HepG2 (cell line): ENCODE results near the gene TOP1.

ENCODE experiments used
- EED ChIP-seq: sonication (generic); formaldehyde crosslinking; IDR thresholded peaks from 2 replicates; pipeline ENCODE4 v1.5.0; 2020; ENCODE audit warnings: mild to moderate bottlenecking, missing genetic modification reagents
- FIP1L1 ChIP-seq: fragments of 200-400 bp; formaldehyde crosslinking; IDR thresholded peaks from 2 replicates; pipeline ENCODE4 v1.6.1; 2018; ENCODE audit warnings: low read depth, mild to moderate bottlenecking, low read length, moderate library complexity, borderline replicate concordance; ENCODE audit not compliant: insufficient read depth
- NR2F6 ChIP-seq, 2 experiments: IDR thresholded peaks; 2 replicates each; pipeline ENCODE4 v1.6.1; 2016; ENCODE audit warnings: antibody characterized with exemption in 1 of 2, mild to moderate bottlenecking in 1 of 2
- RFX1 ChIP-seq: fragments of 450-650 bp; IDR thresholded peaks from 2 replicates; pipeline ENCODE4 v1.6.1; 2017
- TP53 ChIP-seq: sonication (generic); formaldehyde crosslinking; conservative IDR thresholded peaks from 2 replicates; pipeline ENCODE4 v1.4.0; 2020; ENCODE audit warnings: missing genetic modification reagents
- ZBTB20 ChIP-seq: sonication (generic); formaldehyde crosslinking; IDR thresholded peaks from 2 replicates; pipeline ENCODE4 v1.8.1; 2023; ENCODE audit warnings: missing genetic modification reagents, low read depth, mild to moderate bottlenecking, borderline replicate concordance
- ZBTB38 ChIP-seq: sonication (generic); formaldehyde crosslinking; IDR thresholded peaks from 2 replicates; pipeline ENCODE4 v1.5.1; 2020; ENCODE audit warnings: mild to moderate bottlenecking, missing genetic modification reagents
- ZFX ChIP-seq: sonication (generic); formaldehyde crosslinking; IDR thresholded peaks from 2 replicates; pipeline ENCODE4 v1.4.0; 2020; ENCODE audit warnings: mild to moderate bottlenecking, low read depth, missing genetic modification reagents, moderate library complexity
- ZNF121 ChIP-seq: sonication (generic); formaldehyde crosslinking; IDR thresholded peaks from 2 replicates; pipeline ENCODE4 v1.5.0; 2020; ENCODE audit warnings: mild to moderate bottlenecking, missing genetic modification reagents
- TF ChIP-seq, protein P1 (sequence below): sonication (generic); formaldehyde crosslinking; IDR thresholded peaks from 2 replicates; pipeline ENCODE4 v1.5.0; 2020; ENCODE audit warnings: mild to moderate bottlenecking, missing genetic modification reagents, moderate library complexity
- TF ChIP-seq, protein P2 (sequence below): IDR thresholded peaks from 2 replicates; pipeline ENCODE4 v1.6.1; 2016; ENCODE audit warnings: low read depth, missing genetic modification reagents, missing compliant biosample characterization
- TF ChIP-seq, protein P3 (sequence below): sonication (generic); formaldehyde crosslinking; conservative IDR thresholded peaks from 2 replicates; pipeline ENCODE4 v1.4.0; 2020; ENCODE audit warnings: missing genetic modification reagents

DNA sequence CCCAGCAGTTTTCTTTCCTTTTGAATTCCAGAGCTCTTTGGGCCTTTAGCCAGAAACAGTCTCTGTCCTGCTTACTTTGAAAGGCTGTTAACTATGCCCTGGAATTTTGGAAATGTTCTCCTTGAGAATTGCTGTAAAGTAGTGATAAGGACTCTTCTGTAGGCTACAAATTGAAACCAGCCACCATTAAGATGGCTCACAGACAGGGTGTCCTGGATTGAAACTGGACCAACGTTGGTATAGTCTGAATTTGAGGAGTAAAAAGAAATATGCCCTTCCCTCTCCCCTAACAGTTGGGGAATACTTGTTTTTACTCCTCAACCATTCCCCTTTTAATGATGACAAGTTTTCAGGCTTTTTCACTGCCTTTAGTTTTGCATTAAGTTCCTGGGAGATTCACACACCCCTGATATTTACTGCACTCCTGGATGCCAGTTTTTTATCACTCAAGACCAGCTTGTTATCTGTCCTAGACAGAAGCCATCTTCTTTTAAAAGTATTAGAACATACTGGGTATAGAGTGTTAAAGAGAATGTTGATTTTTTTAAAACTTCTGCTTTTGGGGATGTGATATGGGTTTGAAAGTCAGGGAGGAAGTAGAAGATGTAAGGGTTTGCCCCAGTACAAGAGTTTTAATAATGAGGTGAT lies 21.9 kb downstream of the TOP1 start:
- TF ChIP-seq TP53 (no peak), ZNF121 (CRISPR knock-in tag) (no peak), ZBTB20 (CRISPR knock-in tag) (no peak), FIP1L1 (no peak), RFX1 (no peak), ZBTB38 (CRISPR knock-in tag) (no peak), NR2F6 (IDR thresholded peaks at IDR 0.05) (no peak), NR2F6 (CRISPR knock-in tag; IDR thresholded peaks at IDR 0.05) (no peak), EED (CRISPR knock-in tag) (no peak), ZFX (CRISPR knock-in tag) (no peak)
- TF ChIP-seq, protein P1, sequence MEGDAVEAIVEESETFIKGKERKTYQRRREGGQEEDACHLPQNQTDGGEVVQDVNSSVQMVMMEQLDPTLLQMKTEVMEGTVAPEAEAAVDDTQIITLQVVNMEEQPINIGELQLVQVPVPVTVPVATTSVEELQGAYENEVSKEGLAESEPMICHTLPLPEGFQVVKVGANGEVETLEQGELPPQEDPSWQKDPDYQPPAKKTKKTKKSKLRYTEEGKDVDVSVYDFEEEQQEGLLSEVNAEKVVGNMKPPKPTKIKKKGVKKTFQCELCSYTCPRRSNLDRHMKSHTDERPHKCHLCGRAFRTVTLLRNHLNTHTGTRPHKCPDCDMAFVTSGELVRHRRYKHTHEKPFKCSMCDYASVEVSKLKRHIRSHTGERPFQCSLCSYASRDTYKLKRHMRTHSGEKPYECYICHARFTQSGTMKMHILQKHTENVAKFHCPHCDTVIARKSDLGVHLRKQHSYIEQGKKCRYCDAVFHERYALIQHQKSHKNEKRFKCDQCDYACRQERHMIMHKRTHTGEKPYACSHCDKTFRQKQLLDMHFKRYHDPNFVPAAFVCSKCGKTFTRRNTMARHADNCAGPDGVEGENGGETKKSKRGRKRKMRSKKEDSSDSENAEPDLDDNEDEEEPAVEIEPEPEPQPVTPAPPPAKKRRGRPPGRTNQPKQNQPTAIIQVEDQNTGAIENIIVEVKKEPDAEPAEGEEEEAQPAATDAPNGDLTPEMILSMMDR, result no peak
- TF ChIP-seq, protein P2, sequence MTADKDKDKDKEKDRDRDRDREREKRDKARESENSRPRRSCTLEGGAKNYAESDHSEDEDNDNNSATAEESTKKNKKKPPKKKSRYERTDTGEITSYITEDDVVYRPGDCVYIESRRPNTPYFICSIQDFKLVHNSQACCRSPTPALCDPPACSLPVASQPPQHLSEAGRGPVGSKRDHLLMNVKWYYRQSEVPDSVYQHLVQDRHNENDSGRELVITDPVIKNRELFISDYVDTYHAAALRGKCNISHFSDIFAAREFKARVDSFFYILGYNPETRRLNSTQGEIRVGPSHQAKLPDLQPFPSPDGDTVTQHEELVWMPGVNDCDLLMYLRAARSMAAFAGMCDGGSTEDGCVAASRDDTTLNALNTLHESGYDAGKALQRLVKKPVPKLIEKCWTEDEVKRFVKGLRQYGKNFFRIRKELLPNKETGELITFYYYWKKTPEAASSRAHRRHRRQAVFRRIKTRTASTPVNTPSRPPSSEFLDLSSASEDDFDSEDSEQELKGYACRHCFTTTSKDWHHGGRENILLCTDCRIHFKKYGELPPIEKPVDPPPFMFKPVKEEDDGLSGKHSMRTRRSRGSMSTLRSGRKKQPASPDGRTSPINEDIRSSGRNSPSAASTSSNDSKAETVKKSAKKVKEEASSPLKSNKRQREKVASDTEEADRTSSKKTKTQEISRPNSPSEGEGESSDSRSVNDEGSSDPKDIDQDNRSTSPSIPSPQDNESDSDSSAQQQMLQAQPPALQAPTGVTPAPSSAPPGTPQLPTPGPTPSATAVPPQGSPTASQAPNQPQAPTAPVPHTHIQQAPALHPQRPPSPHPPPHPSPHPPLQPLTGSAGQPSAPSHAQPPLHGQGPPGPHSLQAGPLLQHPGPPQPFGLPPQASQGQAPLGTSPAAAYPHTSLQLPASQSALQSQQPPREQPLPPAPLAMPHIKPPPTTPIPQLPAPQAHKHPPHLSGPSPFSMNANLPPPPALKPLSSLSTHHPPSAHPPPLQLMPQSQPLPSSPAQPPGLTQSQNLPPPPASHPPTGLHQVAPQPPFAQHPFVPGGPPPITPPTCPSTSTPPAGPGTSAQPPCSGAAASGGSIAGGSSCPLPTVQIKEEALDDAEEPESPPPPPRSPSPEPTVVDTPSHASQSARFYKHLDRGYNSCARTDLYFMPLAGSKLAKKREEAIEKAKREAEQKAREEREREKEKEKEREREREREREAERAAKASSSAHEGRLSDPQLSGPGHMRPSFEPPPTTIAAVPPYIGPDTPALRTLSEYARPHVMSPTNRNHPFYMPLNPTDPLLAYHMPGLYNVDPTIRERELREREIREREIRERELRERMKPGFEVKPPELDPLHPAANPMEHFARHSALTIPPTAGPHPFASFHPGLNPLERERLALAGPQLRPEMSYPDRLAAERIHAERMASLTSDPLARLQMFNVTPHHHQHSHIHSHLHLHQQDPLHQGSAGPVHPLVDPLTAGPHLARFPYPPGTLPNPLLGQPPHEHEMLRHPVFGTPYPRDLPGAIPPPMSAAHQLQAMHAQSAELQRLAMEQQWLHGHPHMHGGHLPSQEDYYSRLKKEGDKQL (CRISPR knock-in tag), result no peak
- TF ChIP-seq, protein P3, sequence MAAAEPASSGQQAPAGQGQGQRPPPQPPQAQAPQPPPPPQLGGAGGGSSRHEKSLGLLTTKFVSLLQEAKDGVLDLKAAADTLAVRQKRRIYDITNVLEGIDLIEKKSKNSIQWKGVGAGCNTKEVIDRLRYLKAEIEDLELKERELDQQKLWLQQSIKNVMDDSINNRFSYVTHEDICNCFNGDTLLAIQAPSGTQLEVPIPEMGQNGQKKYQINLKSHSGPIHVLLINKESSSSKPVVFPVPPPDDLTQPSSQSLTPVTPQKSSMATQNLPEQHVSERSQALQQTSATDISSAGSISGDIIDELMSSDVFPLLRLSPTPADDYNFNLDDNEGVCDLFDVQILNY, result no peak
